Tibial nerve (tissue), 3 donors: ENCODE results near the gene CIB2.

Experiments used
- CTCF ChIP-seq, 5 experiments: fragments of 200-600 bp in 3 of 5; fragments of 450-650 bp in 2 of 5; sonication (generic) in 3 of 5; IDR thresholded peaks; one replicate each; pipeline ENCODE4 v1.5.1; 2016 to 2019; ENCODE audit warnings: antibody characterized with exemption in 5 of 5, mild to moderate bottlenecking in 3 of 5, moderate library complexity in 2 of 5
- POLR2A ChIP-seq, 2 donors: fragments of 450-650 bp; IDR thresholded peaks; one replicate each; pipeline ENCODE4 v1.6.1; 2017; ENCODE audit warnings: antibody characterized with exemption in 2 of 2, mild to moderate bottlenecking in 2 of 2, moderate library complexity in 2 of 2

GRCh38 chr15:78148392-78149067 is 17.3 kb upstream of the CIB2 start:
- TF ChIP-seq CTCF (IDR thresholded peaks at IDR 0.05) (no peak), POLR2A (IDR thresholded peaks at IDR 0.05) (no peak)
